ENCODE measurements around the gene EXOC3L4.
"Not testable (repeated sequence)": the region's sequence is repeated elsewhere in the genome, so short reads cannot be mapped to it uniquely, and the experiment has no call there.

Gene EXOC3L4

GRCh38 chr14:103118663-103119404 is 24.3 kb downstream of the EXOC3L4 start:
- Histone ChIP-seq H3K27ac (ENCODE audit: low read depth, low read length) (no peak overlapping the region), H3K9ac (ENCODE audit: low read depth, low read length) (no peak overlapping the region), H3K36me3 (ENCODE audit: insufficient read depth, low read length) (no peaks in the 10 kb centered on the region), H3K4me3 (ENCODE audit: low read length) (no peak overlapping the region), H3K9me3 (ENCODE audit: insufficient read depth, low read depth, low read length) (no peaks in the 10 kb centered on the region), H3K27me3 (ENCODE audit: insufficient read depth, low read length) (peaks cover 11% of the 10 kb centered on the region), H3K4me1 (ENCODE audit: insufficient read depth, low read length) (peaks cover 10% of the 10 kb centered on the region)
- WGBS, result 83% methylated on average over 9 of the region's 9 CpGs

GRCh38 chr14:103119527-103119926 is 25.0 kb downstream of the EXOC3L4 start:
- H3K4me1 ChIP-seq (ENCODE audit: insufficient read depth, low read length); H3K9ac ChIP-seq (ENCODE audit: low read depth, low read length); H3K27ac ChIP-seq (ENCODE audit: low read depth, low read length); H3K9me3 ChIP-seq (ENCODE audit: insufficient read depth, low read depth, low read length); H3K4me3 ChIP-seq (ENCODE audit: low read length); H3K36me3 ChIP-seq (ENCODE audit: insufficient read depth, low read length): not testable (repeated sequence)
- 93% methylated on average over 8 of the region's 8 CpGs for WGBS
- peaks cover 13% of the 10 kb centered on the region for H3K27me3 ChIP-seq (ENCODE audit: insufficient read depth, low read length)

- 56% methylated on average over 18 of the region's 18 CpGs for WGBS
- no peak overlapping the region for H3K4me3 ChIP-seq (ENCODE audit: low read length)
- H3K36me3 ChIP-seq (ENCODE audit: insufficient read depth, low read length), result no peaks in the 10 kb centered on the region
- no peak overlapping the region for H3K9ac ChIP-seq (ENCODE audit: low read depth, low read length)
- peaks cover 10% of the 10 kb centered on the region for H3K4me1 ChIP-seq (ENCODE audit: insufficient read depth, low read length)
- no peaks in the 10 kb centered on the region for H3K9me3 ChIP-seq (ENCODE audit: insufficient read depth, low read depth, low read length)
- H3K27ac ChIP-seq (ENCODE audit: low read depth, low read length), result no peak overlapping the region; the same call in 1 of the 2 replicates
- peaks cover 15% of the 10 kb centered on the region for H3K27me3 ChIP-seq (ENCODE audit: insufficient read depth, low read length)
These were observed 26.8 kb downstream of the EXOC3L4 start for GRCh38 chr14:103121121-103121845.

- Histone ChIP-seq H3K36me3 (ENCODE audit: insufficient read depth, low read length) (no peaks in the 10 kb centered on the region), H3K4me3 (ENCODE audit: low read length) (peak overlapping the region; percentile 45), H3K27me3 (ENCODE audit: insufficient read depth, low read length) (peaks cover 19% of the 10 kb centered on the region), H3K9ac (ENCODE audit: low read depth, low read length) (no peak overlapping the region), H3K4me1 (ENCODE audit: insufficient read depth, low read length) (peaks cover 10% of the 10 kb centered on the region), H3K27ac (ENCODE audit: low read depth, low read length) (peak overlapping the region; percentile 64; the same call in 1 of the 2 replicates), H3K9me3 (ENCODE audit: insufficient read depth, low read depth, low read length) (no peaks in the 10 kb centered on the region)
- WGBS, result 9% methylated on average over 23 of the region's 23 CpGs
These were observed 27.5 kb downstream of the EXOC3L4 start for GRCh38 chr14:103121846-103122584.

- Histone ChIP-seq H3K4me3 (ENCODE audit: low read length) (peak overlapping the region; percentile 45), H3K27me3 (ENCODE audit: insufficient read depth, low read length) (peaks cover 20% of the 10 kb centered on the region), H3K9me3 (ENCODE audit: insufficient read depth, low read depth, low read length) (no peaks in the 10 kb centered on the region), H3K36me3 (ENCODE audit: insufficient read depth, low read length) (no peaks in the 10 kb centered on the region), H3K9ac (ENCODE audit: low read depth, low read length) (peak overlapping the region; percentile 38; the same call in 1 of the 2 replicates), H3K4me1 (ENCODE audit: insufficient read depth, low read length) (peaks cover 10% of the 10 kb centered on the region), H3K27ac (ENCODE audit: low read depth, low read length) (peak overlapping the region; percentile 64; the same call in 1 of the 2 replicates)
- WGBS, result 6% methylated on average over 15 of the region's 15 CpGs
These were observed 28.0 kb downstream of the EXOC3L4 start for GRCh38 chr14:103122585-103122946.

GRCh38 chr14:103122947-103123633 is 28.6 kb downstream of the EXOC3L4 start, which contains the start of gene TNFAIP2:
TSS of gene TNFAIP2 (plus strand) at chr14:103123461. CDS start at chr14:103126458, 2,997 bp downstream.
- peak within 1 kb of the TSS; percentile 64; the same call in 1 of the 2 replicates for H3K27ac ChIP-seq (ENCODE audit: low read depth, low read length)
- peak within 1 kb of the TSS; percentile 45 for H3K4me3 ChIP-seq (ENCODE audit: low read length)
- peaks cover 23% of the 10 kb centered on the region for H3K27me3 ChIP-seq (ENCODE audit: insufficient read depth, low read length)
- WGBS, result 2% methylated on average over 74 of the region's 74 CpGs
- H3K36me3 ChIP-seq (ENCODE audit: insufficient read depth, low read length), result no peaks in the 10 kb centered on the region
- no peaks in the 10 kb centered on the region for H3K9me3 ChIP-seq (ENCODE audit: insufficient read depth, low read depth, low read length)
- H3K9ac ChIP-seq (ENCODE audit: low read depth, low read length), result peak within 1 kb of the TSS; percentile 38; the same call in 1 of the 2 replicates
- H3K4me1 ChIP-seq (ENCODE audit: insufficient read depth, low read length), result peaks cover 10% of the 10 kb centered on the region

- Histone ChIP-seq H3K9me3 (ENCODE audit: insufficient read depth, low read depth, low read length) (no peaks in the 10 kb centered on the region), H3K27ac (ENCODE audit: low read depth, low read length) (no peak overlapping the region), H3K36me3 (ENCODE audit: insufficient read depth, low read length) (no peaks in the 10 kb centered on the region), H3K4me1 (ENCODE audit: insufficient read depth, low read length) (peaks cover 10% of the 10 kb centered on the region), H3K4me3 (ENCODE audit: low read length) (peak overlapping the region; percentile 45), H3K27me3 (ENCODE audit: insufficient read depth, low read length) (peaks cover 23% of the 10 kb centered on the region), H3K9ac (ENCODE audit: low read depth, low read length) (no peak overlapping the region)
- 23% methylated on average over 48 of the region's 48 CpGs for WGBS
These were observed 29.3 kb downstream of the EXOC3L4 start for GRCh38 chr14:103123634-103124500.

GRCh38 chr14:103124501-103125001 is 30.0 kb downstream of the EXOC3L4 start:
- WGBS, result 90% methylated on average over 5 of the region's 5 CpGs
- Histone ChIP-seq H3K4me1 (ENCODE audit: insufficient read depth, low read length) (peaks cover 10% of the 10 kb centered on the region), H3K27ac (ENCODE audit: low read depth, low read length) (no peak overlapping the region), H3K9ac (ENCODE audit: low read depth, low read length) (no peak overlapping the region), H3K36me3 (ENCODE audit: insufficient read depth, low read length) (no peaks in the 10 kb centered on the region), H3K9me3 (ENCODE audit: insufficient read depth, low read depth, low read length) (no peaks in the 10 kb centered on the region), H3K4me3 (ENCODE audit: low read length) (no peak overlapping the region), H3K27me3 (ENCODE audit: insufficient read depth, low read length) (peaks cover 23% of the 10 kb centered on the region)

GRCh38 chr14:103125098-103126070 is 30.9 kb downstream of the EXOC3L4 start:
- H3K9ac ChIP-seq (ENCODE audit: low read depth, low read length), result no peak overlapping the region
- no peak overlapping the region for H3K27ac ChIP-seq (ENCODE audit: low read depth, low read length)
- no peaks in the 10 kb centered on the region for H3K36me3 ChIP-seq (ENCODE audit: insufficient read depth, low read length)
- H3K9me3 ChIP-seq (ENCODE audit: insufficient read depth, low read depth, low read length), result no peaks in the 10 kb centered on the region
- H3K4me3 ChIP-seq (ENCODE audit: low read length), result no peak overlapping the region
- H3K4me1 ChIP-seq (ENCODE audit: insufficient read depth, low read length), result peaks cover 10% of the 10 kb centered on the region
- 92% methylated on average over 13 of the region's 13 CpGs for WGBS
- peaks cover 23% of the 10 kb centered on the region for H3K27me3 ChIP-seq (ENCODE audit: insufficient read depth, low read length)

Data from HUES64 (cell line).